GM10248 (cell line): ENCODE results near the gene SMOC2.
"Not testable (repeated sequence)": the region's sequence is repeated elsewhere in the genome, so short reads cannot be mapped to it uniquely, and the experiment has no call there.

Source experiments
- CTCF ChIA-PET: fragments of 300-600 bp; sonication (Branson Sonifier 250); formaldehyde crosslinking; extraction: SDS; loops from one replicate; lab custom pipeline; 2021; ENCODE audit warnings: antibody characterized with exemption; lab: Yijun Ruan, JAX
- POLR2A ChIA-PET: fragments of 350-650 bp; sonication (Branson Sonifier 250); formaldehyde crosslinking; extraction: SDS; loops from one replicate; lab custom pipeline; 2020; ENCODE audit warnings: antibody characterized with exemption; lab: Yijun Ruan, JAX
- DNase-seq: peaks from one replicate; pipeline ENCODE4 v3.0.0; 2012; ENCODE audit errors: extremely low spot score
- CTCF ChIP-seq: IDR thresholded peaks from 2 replicates; pipeline ENCODE4 v1.5.1; 2012; ENCODE audit warnings: mild to moderate bottlenecking, low read depth; ENCODE audit errors: extremely low read depth, missing control alignments, control extremely low read depth

The SMOC2 gene

GRCh38 chr6:168699631-168700295 is 258.8 kb downstream of the SMOC2 start:
- POLR2A ChIA-PET = no interaction called here
- CTCF ChIA-PET = no interaction called here
- no peak for DNase-seq
- TF ChIP-seq CTCF = no peak

GRCh38 chr6:168700880-168701279 is 259.9 kb downstream of the SMOC2 start:
- CTCF ChIA-PET = no interaction called here
- POLR2A ChIA-PET = no interaction called here
- DNase-seq = no peak
- no peak for TF ChIP-seq CTCF

GRCh38 chr6:168703990-168704389 is 263.0 kb downstream of the SMOC2 start:
- no peak for TF ChIP-seq CTCF
- ChIA-PET CTCF (interaction anchor here (1.5 kb wide), 1 partner anchor 9 kb away, joined by 6 read pairs; no protein-coding TSS in a partner anchor), POLR2A (no interaction called here)
- no peak for DNase-seq

GRCh38 chr6:168704678-168705077 is 263.7 kb downstream of the SMOC2 start:
- CTCF ChIA-PET = no interaction called here
- no peak for TF ChIP-seq CTCF
- POLR2A ChIA-PET = no interaction called here
- DNase-seq = no peak

GRCh38 chr6:168705271-168705670 is 264.3 kb downstream of the SMOC2 start:
- POLR2A ChIA-PET, CTCF ChIA-PET, DNase-seq: not testable (repeated sequence)

GRCh38 chr6:168706471-168707177 is 265.6 kb downstream of the SMOC2 start:
- CTCF ChIA-PET = no interaction called here
- TF ChIP-seq CTCF = no peak
- POLR2A ChIA-PET = no interaction called here

GRCh38 chr6:168708526-168708925 is 267.5 kb downstream of the SMOC2 start:
- no peak for TF ChIP-seq CTCF
- DNase-seq = no peak
- ChIA-PET CTCF (no interaction called here), POLR2A (no interaction called here)

More at GRCh38 chr6:168706471-168707177, 265.6 kb downstream of the SMOC2 start:
- DNase-seq = no peak
